GM18867 (cell line): ENCODE results near the gene NXN.
"Not testable (repeated sequence)": the region's sequence is repeated elsewhere in the genome, so short reads cannot be mapped to it uniquely, and the experiment has no call there.

ENCODE experiments used
- ATAC-seq: cut with Tn5 transposase; IDR thresholded peaks from one replicate; pipeline ENCODE4 v1.9.1; 2021; ENCODE audit warnings: mild to moderate bottlenecking, moderate library complexity; ENCODE audit not compliant: unreplicated experiment

NXN gene

GRCh38 chr17:785901-786300 is 193.7 kb downstream of the NXN start:
- not testable (repeated sequence) for ATAC-seq

DNA sequence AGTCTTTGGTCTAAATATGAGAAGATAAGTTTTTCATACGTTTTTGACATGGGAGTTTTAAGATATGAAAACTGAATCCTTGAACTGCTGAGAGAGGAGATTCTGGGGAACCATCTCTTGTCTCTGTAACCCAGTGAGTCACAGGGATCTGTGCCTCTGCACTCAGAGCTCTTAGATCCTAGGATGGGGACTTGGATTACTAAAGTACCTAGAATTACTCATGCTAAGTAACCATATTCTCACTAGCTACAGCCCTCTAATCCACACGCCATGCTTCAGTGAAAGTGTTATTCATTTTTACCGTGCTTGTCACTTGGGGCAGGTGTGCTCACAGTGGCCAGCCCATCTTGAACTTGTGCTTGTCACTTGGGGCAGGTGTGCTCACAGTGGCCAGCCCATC is 195.4 kb downstream of the NXN start:
- no peak for ATAC-seq

DNA sequence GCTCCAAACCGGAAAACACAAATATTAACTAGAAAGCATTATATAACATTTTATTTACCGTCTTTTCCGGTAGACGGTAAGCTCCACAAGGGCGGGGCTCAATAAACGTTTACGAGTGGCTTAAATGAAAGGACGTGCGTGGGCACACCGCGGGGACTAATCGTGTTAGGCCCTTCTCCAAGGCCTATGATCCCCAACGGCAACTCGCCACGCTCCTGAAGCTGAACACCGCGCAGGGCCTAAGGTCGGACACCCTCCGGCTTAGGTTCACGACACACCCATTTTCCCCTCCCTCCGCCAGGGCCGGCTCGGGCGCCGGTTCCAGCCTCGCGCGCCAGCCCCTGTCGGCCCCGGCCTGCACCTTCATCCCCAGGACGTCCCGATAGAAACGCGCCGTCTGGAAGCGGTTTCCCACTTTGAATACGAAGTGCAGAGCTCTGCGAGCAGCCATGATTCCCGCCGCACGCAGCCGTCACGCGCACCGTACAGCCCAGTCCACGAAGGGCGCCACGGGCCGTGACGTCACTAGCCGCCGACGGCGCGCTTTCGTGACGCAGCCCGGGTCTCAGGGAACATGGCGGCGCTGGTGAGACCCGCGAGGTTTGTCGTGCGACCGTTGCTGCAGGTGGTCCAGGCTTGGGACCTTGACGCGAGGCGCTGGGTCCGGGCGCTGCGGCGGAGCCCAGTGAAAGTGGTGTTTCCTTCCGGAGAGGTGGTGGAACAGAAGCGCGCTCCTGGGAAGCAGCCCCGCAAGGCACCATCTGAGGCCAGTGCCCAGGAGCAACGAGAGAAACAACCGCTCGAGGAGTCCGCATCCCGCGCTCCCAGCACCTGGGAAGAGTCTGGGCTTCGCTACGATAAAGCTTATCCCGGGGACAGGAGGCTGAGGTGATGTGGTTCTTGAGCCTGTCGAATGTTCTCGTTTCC is 197.5 kb downstream of the NXN start, which contains the start of the genes GLOD4 and MRM3:
TSS of gene GLOD4 (minus strand) at position 476 of the 927 bp plus-strand sequence. CDS start at position 451, 25 bp downstream.
TSS of gene MRM3 (plus strand) at position 549 of the 927 bp plus-strand sequence. CDS start at position 575, 26 bp downstream.
- ATAC-seq: peak; percentile 85

- no peak for ATAC-seq
These were observed 201.5 kb downstream of the NXN start for GRCh38 chr17:778096-778495.

- ATAC-seq: no peak
These were observed 205.3 kb downstream of the NXN start for GRCh38 chr17:774313-774584.

GRCh38 chr17:773467-774312 is 205.9 kb downstream of the NXN start:
- ATAC-seq: no peak

- no peak for ATAC-seq
These were observed 206.6 kb downstream of the NXN start for GRCh38 chr17:773016-773415.

DNA sequence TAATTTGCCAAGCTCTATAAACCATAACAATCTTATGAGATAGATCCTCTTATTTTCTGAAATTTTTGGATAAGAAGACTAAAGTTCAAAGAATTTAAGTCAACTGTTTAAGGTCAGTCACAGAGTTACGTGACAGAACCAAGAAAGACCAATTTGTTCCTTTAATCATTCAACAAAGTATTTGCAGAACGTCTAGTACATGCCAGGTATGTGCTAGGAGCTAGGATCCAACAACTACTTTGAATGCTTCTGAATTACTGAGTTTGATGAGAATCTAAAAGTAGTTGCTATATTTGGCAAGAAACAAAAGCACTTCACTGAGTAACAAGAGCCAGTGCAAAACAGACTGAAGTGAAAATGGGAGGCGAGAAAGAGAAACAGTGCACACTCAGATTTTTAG is 212.5 kb downstream of the NXN start:
- ATAC-seq: no peak

DNA sequence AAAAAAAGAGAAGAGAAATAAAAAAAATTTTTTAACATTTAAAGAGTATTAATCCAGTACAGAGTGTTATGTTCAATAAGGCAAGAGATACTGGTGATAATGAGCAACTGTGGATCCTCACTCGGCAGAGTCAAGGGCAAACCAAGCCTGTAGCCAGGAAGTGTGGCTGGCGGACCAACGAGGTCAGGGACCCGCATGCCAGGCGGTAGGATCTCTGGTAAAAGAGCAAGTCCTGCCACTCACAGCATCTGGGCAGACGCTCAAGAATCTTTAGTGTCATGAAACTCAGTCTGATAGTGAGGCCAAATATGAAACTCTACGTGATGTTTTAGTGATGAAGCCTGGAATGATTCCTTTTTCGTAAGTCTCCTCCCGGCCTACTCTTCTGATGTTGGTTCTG is 219.2 kb downstream of the NXN start:
- no peak for ATAC-seq

GRCh38 chr17:759964-760363 is 219.6 kb downstream of the NXN start:
- ATAC-seq: no peak

DNA sequence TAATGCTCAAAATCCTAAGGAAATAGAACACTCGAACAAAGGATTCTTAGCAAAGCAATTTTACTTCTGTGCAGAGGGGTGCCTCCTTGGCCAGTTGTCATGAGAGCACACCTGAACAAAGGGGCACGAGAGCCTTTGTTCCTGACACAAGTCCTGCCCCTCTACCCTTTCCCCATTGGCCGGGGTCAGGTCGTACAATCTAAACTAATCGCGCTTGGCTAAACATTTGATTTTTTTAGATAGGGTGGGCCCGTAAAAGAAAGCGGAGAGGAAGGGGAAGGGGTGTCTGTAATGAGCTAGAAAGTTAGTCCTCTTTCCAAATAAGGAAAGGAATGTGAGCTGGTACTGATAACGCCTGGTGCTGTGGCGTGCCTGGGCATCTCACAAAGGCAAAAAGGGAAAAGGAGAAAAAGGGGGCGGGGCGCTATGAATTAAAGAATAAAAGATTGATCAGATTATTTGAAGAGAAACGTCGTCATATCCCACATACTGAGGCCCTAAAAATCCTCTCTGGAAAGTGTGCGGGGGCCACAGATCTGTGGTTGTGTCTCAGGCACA is 223.5 kb downstream of the NXN start:
- not testable (repeated sequence) for ATAC-seq

DNA sequence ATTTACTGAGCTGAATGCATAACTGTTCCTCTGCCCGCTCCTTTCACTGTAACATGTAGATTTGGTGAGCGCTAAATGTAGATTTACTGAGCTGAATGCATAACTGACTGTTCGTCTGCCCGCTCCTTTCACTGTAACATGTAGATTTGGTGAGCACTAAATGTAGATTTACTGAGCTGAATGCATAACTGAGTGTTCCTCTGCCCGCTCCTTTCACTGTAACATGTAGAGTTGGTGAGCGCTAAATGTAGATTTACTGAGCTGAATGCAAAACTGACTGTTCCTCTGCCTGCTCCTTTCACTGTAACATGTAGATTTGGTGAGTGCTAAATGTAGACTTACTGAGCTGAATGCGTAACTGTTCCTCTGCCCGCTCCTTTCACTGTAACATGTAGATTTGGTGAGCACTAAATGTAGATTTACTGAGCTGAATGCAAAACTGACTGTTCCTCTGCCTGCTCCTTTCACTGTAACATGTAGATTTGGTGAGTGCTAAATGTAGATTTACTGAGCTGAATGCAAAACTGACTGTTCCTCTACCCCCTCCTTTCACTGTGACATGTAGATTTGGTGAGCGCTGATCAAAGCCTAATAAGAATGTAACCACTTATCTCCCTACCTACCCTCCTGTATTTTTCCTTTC is 224.1 kb downstream of the NXN start:
- not testable (repeated sequence) for ATAC-seq

GRCh38 chr17:753418-753817 is 226.2 kb downstream of the NXN start:
- ATAC-seq: no peak

DNA sequence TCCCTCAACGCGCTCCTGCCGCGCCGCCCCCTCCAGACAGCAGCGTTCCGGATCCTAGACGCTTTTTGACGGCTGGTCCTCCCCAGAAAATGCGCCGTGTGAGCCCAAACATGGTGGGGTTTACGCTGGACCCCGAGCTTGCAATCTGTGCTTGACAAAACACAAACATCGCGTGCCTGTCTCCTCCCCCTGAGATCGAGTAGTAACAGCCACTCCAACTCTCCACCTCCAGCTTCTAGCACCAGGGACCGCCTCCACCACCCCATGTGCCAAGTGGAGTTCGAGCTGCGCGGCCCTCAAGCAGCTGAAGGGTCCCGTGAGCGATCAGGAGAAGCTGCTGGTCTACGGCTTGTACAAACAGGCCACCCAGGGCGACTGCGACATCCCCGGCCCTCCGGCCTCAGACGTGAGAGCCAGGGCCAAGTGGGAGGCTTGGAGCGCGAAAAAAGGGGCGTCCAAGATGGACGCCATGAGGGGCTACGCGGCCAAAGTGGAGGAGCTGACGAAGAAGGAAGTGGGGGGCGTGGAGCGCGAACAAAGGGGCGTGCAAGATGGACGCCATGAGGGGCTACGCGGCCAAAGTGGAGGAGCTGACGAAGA is 226.9 kb downstream of the NXN start:
- no peak for ATAC-seq

GRCh38 chr17:752002-752619 is 227.5 kb downstream of the NXN start, which contains the start of gene GEMIN4:
TSS of gene GEMIN4 (minus strand) at chr17:752264. CDS start at chr17:752142, 122 bp downstream.
- peak; percentile 82 for ATAC-seq

DNA sequence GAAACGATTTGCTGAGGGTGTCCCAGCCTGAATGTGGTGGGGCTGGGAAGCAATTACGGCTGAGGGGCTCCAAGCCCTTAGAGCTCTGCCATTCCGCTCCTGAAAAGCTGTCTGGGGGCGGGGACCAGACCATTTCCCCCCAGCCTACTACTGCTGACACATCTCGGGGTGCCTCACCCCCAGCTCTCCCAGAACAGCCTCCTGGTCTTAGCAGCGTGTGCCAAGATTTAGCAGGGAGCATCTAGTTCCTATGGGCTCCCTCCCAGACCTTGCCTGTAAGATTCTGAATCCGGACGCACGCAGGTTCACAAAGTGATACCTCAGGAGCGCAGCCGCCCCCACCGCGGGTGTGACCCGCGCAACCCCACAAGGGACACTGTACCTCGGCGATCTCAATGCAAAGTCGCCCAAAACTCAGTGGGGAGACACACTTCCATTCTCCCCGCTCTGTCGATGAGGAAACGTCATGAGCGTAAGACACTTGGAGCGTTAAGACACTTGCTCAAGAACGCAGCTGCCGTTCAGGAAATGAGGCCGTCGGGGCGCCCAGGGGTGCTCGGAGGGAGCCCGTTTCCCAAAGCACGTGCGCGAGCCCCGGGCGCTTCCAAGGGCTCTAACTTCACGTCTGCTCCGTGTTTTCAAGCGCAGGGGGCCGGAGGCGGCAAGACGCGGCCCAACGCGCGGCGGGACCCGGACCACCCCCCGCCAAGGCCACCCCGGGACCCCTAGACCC is 228.1 kb downstream of the NXN start:
- peak; percentile 34 for ATAC-seq

GRCh38 chr17:750431-751037 is 229.0 kb downstream of the NXN start:
- no peak for ATAC-seq

DNA sequence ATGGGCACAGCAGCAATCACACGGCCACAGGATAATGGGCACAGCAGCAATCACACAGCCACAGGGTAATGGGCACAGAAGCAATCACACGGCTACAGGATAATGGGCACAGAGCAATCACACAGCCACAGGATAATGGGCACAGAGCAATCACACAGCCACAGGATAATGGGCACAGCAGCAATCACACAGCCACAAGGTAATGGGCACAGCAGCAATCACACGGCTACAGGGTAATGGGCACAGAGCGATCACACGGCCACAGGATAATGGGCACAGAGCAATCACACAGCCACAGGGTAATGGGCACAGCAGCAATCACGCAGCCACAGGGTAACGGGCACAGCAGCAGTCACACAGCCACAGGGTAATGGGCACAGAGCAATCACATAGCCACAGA is 230.2 kb downstream of the NXN start:
- not testable (repeated sequence) for ATAC-seq
